Ascending aorta (tissue), 2 donors: ENCODE data around the gene EGFL7. TPM values are rescaled to one million over a fixed set of nuclear protein-coding genes. Genes with fewer than 3 reads are reported as not detected.
"Not testable (repeated sequence)": the region's sequence is repeated elsewhere in the genome, so short reads cannot be mapped to it uniquely, and the experiment has no call there.

Experiments used
- DNase-seq, 2 donors: peaks; one replicate each; pipeline ENCODE4 v3.0.0-alpha.2; 2019; ENCODE audit warnings: low spot score in 2 of 2
- H3K27ac ChIP-seq, 2 donors: fragments of 200-600 bp; sonication (generic); one replicate each; pipeline ENCODE4 v1.5.1; 2016 to 2017; ENCODE audit warnings: mild to moderate bottlenecking in 1 of 2
- H3K27me3 ChIP-seq: fragments of 200-600 bp; sonication (generic); one replicate; pipeline ENCODE4 v1.5.1; 2017
- H3K36me3 ChIP-seq, 2 donors: fragments of 200-600 bp; sonication (generic); one replicate each; pipeline ENCODE4 v1.5.1; 2016
- H3K4me1 ChIP-seq, 2 donors: fragments of 200-600 bp; sonication (generic); one replicate each; pipeline ENCODE4 v1.5.1; 2016 to 2017; ENCODE audit warnings: mild to moderate bottlenecking in 1 of 2
- H3K4me3 ChIP-seq, 2 donors: fragments of 200-600 bp; sonication (generic); one replicate each; pipeline ENCODE4 v1.5.1; 2016 to 2017; ENCODE audit warnings: mild to moderate bottlenecking in 1 of 2
- H3K9me3 ChIP-seq, 2 donors: fragments of 200-600 bp; sonication (generic); one replicate each; pipeline ENCODE4 v1.5.1; 2016
- CTCF ChIP-seq, 3 experiments: fragments of 200-600 bp in 2 of 3; fragments of 450-650 bp in 1 of 3; sonication (generic) in 2 of 3; IDR thresholded peaks; one replicate each; pipeline ENCODE4 v1.5.1; 2016 to 2019; ENCODE audit warnings: antibody characterized with exemption in 3 of 3, mild to moderate bottlenecking in 1 of 3, moderate library complexity in 1 of 3
- intact Hi-C: fragments of 100-400 bp; cut with DNase I; formaldehyde crosslinking; loops from one replicate; pipeline ENCODE4 v1.15.1; 2023
- total RNA-seq: library from RNA; depleted of rRNA; stranded (reverse); fragments of >200 nt; gene quantifications from one replicate; pipeline ENCODE4 v1.1.0, GENCODE V29; 2016

EGFL7 gene
- total RNA-seq, 1 donor from 2014 or later, result 443 TPM

DNA sequence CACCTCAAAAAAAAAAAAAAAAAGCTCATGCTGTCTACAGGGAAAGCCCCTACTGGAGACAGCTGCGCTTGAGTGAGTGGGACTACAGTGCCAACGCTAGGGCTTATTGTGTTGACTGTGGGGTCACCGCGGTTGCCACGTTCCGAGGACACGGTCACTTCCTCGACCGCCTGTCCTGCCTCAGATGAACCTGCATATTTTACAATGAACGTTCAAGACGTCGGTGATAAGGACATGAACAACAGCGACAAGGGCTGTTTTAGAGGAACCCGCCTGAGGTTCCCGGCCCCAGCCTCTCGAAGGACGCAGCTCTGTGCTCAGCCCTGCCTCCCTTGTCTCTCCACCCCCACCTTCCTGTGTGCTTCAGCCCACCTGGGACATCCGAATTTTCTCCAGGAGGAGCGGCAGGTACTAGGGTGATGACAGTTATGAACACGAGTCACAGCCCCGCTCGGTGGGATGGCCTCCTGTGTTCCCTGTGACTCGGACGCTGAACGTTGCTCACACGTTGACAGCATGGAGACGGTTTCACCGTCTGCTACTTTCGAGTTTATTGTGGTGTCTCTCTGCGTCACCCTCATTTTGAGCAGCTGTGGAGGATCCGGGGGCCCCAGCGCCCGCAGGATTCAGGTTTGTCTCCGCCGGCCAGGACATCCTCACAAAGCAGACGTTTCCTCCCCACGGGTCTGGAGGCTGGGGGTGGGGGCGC lies 38.4 kb downstream of the EGFL7 start:
- no peaks in the 10 kb centered on the region for H3K4me1 ChIP-seq
- no peak overlapping the region for H3K27ac ChIP-seq
- H3K27me3 ChIP-seq, result peaks cover 12% of the 10 kb centered on the region
- TF ChIP-seq CTCF (IDR thresholded peaks at IDR 0.05), result no peak
- DNase-seq, result no peak
- no peak overlapping the region for H3K4me3 ChIP-seq
- H3K9me3 ChIP-seq, result no peaks in the 10 kb centered on the region
- intact Hi-C loops, result no loop called here
- H3K36me3 ChIP-seq, result no peaks in the 10 kb centered on the region

- intact Hi-C loops, result no loop called here
- no peak for DNase-seq
- H3K27me3 ChIP-seq, result peaks cover 12% of the 10 kb centered on the region
- H3K9me3 ChIP-seq, result no peaks in the 10 kb centered on the region
- H3K36me3 ChIP-seq, result no peaks in the 10 kb centered on the region
- H3K27ac ChIP-seq, result no peak overlapping the region
- H3K4me1 ChIP-seq, result no peaks in the 10 kb centered on the region
- H3K4me3 ChIP-seq, result no peak overlapping the region
- TF ChIP-seq CTCF (IDR thresholded peaks at IDR 0.05), result no peak
Observed at GRCh38 chr9:136701668-136702053, 38.9 kb downstream of the EGFL7 start.

DNA sequence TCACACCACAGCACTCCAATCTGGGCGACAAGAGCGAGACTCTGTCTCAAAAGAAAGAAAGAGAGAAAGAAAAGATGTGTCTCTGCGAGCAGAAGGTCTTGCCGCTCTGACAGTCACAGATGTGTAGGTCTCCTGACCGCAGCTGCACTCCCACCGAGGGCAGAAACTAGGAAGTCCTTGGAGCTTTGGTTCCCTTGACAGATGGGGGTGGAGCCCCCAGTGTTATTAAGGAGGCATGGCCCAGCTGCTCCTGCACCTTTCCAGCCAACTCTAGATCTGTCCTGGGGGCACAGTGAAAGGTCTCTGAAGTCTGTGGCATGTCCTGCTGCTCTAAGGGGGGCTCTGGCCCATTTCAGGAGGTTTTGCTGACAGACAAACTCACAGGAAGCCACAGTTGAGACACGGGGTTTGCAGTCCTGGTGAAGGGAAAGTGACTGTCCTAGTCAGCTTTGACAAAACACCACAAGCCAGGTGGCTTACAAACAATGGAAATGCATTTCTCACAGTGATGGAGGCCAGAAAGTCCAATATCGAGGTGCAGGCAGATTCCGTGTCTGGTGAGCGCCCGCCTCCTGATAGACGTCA lies 40.7 kb downstream of the EGFL7 start:
- DNase-seq, result no peak
- no peaks in the 10 kb centered on the region for H3K4me1 ChIP-seq
- peaks cover 12% of the 10 kb centered on the region for H3K27me3 ChIP-seq
- TF ChIP-seq CTCF (IDR thresholded peaks at IDR 0.05), result no peak
- no peak overlapping the region for H3K27ac ChIP-seq
- no peaks in the 10 kb centered on the region for H3K9me3 ChIP-seq
- intact Hi-C loops, result no loop called here
- H3K36me3 ChIP-seq, result no peaks in the 10 kb centered on the region
- no peak overlapping the region for H3K4me3 ChIP-seq

- H3K27ac ChIP-seq, H3K9me3 ChIP-seq, intact Hi-C loops, DNase-seq, H3K4me3 ChIP-seq, H3K36me3 ChIP-seq, H3K4me1 ChIP-seq: not testable (repeated sequence)
- H3K27me3 ChIP-seq, result peaks cover 12% of the 10 kb centered on the region
Observed at GRCh38 chr9:136704741-136705140, 42.0 kb downstream of the EGFL7 start.

DNA sequence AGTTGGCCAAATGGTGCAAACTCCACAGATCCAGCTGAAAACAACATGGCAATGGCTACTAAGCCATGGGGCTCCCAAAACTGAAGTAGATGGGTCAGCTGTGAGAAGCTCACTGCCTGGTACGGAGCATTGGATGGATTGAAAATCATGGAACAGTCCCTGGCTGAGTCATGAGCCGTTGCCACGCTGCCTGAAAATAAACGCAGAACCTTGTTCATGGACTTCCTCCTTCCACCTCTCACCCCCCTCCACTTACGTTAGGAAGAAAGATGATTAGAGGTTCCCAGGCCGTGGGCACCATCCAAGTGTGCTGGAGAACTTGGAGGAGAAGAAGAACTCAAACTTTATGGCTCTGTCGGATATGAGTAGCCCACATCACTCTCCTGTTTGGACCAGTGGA lies 42.8 kb downstream of the EGFL7 start:
- no peaks in the 10 kb centered on the region for H3K36me3 ChIP-seq
- no peak for DNase-seq
- H3K4me1 ChIP-seq, result no peaks in the 10 kb centered on the region
- H3K27me3 ChIP-seq, result peaks cover 12% of the 10 kb centered on the region
- no peaks in the 10 kb centered on the region for H3K9me3 ChIP-seq
- no peak overlapping the region for H3K27ac ChIP-seq
- intact Hi-C loops, result no loop called here
- no peak overlapping the region for H3K4me3 ChIP-seq
- TF ChIP-seq CTCF (IDR thresholded peaks at IDR 0.05), result no peak

DNA sequence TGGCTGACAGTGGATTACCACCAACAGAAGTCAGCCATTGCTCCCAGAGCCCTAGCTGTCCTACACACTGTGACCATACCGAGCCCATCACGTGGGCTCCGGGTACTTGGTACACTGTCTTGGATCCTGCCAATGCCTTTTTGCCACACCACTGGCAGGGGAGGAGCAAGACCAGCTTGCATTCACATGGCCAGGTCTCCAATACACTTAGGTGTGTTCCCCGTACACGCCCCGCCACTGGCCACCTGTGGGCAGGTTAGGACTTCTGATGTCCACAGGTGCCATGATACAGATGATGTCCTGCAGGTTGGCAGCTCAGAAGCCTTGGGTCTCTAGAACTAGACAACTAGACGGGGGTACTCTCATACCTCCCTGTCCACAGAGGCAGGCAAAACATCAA lies 44.3 kb downstream of the EGFL7 start:
- intact Hi-C loops, result no loop called here
- Histone ChIP-seq H3K27ac (no peak overlapping the region), H3K27me3 (peaks cover 4% of the 10 kb centered on the region), H3K4me3 (no peak overlapping the region), H3K4me1 (peaks cover 0 to 4% of the 10 kb centered on the region in 2 donors), H3K36me3 (no peaks in the 10 kb centered on the region), H3K9me3 (no peaks in the 10 kb centered on the region)
- no peak for DNase-seq
- no peak for TF ChIP-seq CTCF (IDR thresholded peaks at IDR 0.05)
